ENCODE results near the gene MED29. TPM values are rescaled to one million over a fixed set of nuclear protein-coding genes. Genes with fewer than 3 reads are reported as not detected.

The MED29 gene
- total RNA-seq, 1 experiment from 2014 or later: 739 TPM

DNA sequence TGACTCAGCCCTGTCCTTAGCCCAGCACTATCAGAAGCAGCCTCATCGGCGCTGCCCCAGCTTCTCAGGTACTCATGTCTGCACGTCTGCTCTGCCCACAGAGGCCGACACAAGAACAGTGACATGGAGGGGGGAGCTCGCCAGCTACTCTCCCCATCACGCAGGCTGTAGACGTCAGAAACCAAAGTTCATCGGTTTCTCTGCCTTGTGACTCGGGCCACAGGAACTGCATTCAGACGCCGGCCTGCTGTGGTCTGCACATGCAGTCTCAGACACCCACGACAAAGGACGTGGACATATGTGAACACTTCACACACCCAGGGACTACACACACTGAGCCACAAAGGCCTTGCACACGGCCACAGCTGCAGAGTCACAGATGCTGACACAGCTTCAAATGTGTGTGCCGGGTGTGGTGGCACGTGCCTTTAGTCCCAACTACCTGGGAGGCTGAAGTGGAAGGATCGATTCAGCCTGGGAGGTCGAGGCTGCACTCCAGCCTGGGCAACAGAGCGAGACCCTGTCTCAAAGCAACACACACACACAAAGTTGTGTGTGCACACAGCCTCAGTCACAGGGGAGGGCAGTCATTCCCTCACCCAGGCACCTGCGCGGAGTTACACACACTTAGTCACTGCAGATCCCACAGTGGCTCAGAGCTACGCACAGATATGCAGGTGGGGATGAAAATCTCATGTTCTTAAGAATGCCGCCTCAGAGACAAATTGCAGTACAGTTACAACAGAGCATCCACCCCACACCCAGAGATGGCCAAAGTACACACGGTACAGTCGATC, 10.6 kb downstream of the MED29 start:
- Histone ChIP-seq H3K4me3 (ENCODE audit: low read depth in 2 of 2, low read length in 2 of 2) (peak overlapping the region; percentile 34 to 55; a peak in 3 of 4 replicates), H3K9me3 (ENCODE audit: control insufficient read depth, insufficient read depth, low read depth, low read length) (no peaks in the 10 kb centered on the region), H3K36me3 (ENCODE audit: control insufficient read depth, insufficient read depth, low read length) (no peaks in the 10 kb centered on the region), H3K27ac (ENCODE audit: low read length) (peak overlapping the region; percentile 90), H3K27me3 (ENCODE audit: control insufficient read depth, insufficient read depth, low read length) (no peaks in the 10 kb centered on the region), H3K4me1 (ENCODE audit: control insufficient read depth, insufficient read depth, low read length) (peaks cover 89% of the 10 kb centered on the region)
- TF ChIP-seq SIN3A (IDR thresholded peaks at IDR 0.05; ENCODE audit: borderline replicate concordance, insufficient read depth, low read depth, low read length) (no peak), TCF7L2 (IDR thresholded peaks at IDR 0.05; ENCODE audit: low read depth, low read length) (no peak), POLR2AphosphoS5 (IDR thresholded peaks at IDR 0.05; ENCODE audit: low read depth, low read length) (no peak)
- TF ChIP-seq, protein P1, sequence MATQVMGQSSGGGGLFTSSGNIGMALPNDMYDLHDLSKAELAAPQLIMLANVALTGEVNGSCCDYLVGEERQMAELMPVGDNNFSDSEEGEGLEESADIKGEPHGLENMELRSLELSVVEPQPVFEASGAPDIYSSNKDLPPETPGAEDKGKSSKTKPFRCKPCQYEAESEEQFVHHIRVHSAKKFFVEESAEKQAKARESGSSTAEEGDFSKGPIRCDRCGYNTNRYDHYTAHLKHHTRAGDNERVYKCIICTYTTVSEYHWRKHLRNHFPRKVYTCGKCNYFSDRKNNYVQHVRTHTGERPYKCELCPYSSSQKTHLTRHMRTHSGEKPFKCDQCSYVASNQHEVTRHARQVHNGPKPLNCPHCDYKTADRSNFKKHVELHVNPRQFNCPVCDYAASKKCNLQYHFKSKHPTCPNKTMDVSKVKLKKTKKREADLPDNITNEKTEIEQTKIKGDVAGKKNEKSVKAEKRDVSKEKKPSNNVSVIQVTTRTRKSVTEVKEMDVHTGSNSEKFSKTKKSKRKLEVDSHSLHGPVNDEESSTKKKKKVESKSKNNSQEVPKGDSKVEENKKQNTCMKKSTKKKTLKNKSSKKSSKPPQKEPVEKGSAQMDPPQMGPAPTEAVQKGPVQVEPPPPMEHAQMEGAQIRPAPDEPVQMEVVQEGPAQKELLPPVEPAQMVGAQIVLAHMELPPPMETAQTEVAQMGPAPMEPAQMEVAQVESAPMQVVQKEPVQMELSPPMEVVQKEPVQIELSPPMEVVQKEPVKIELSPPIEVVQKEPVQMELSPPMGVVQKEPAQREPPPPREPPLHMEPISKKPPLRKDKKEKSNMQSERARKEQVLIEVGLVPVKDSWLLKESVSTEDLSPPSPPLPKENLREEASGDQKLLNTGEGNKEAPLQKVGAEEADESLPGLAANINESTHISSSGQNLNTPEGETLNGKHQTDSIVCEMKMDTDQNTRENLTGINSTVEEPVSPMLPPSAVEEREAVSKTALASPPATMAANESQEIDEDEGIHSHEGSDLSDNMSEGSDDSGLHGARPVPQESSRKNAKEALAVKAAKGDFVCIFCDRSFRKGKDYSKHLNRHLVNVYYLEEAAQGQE (IDR thresholded peaks at IDR 0.05; ENCODE audit: insufficient read depth in 1 of 2, low read depth in 2 of 2, low read length in 1 of 2): no peak
- ATAC-seq (peak; percentile 13), DNase-seq (ENCODE audit: low read depth, low spot score) (peak; percentile 91)
- no TSS peak for BruUV-seq (replicated peaks)
- intact Hi-C loops (cut with micrococcal nuclease; ENCODE audit: unreplicated experiment): no loop called here
- POLR2A ChIA-PET: interaction anchor here (0.5 to 15.7 kb wide), 22 partner anchors 7 to 762 kb away, joined by 3 to 524 read pairs (median 4); partner anchors contain the start of genes IFNL1, MED29, PAF1 and PLEKHG2
- in situ Hi-C loops (cut with HindIII; ENCODE audit: low pct_unique_long_range_greater_than_20kb, low sequenced_read_pairs): no loop called here
- CTCF ChIA-PET: interaction anchor here (0.6 to 7.4 kb wide), 14 partner anchors 10 to 753 kb away, joined by 3 to 280 read pairs (median 7); partner anchors contain the start of genes MED29, PAF1, PLEKHG2 and RPS16

DNA sequence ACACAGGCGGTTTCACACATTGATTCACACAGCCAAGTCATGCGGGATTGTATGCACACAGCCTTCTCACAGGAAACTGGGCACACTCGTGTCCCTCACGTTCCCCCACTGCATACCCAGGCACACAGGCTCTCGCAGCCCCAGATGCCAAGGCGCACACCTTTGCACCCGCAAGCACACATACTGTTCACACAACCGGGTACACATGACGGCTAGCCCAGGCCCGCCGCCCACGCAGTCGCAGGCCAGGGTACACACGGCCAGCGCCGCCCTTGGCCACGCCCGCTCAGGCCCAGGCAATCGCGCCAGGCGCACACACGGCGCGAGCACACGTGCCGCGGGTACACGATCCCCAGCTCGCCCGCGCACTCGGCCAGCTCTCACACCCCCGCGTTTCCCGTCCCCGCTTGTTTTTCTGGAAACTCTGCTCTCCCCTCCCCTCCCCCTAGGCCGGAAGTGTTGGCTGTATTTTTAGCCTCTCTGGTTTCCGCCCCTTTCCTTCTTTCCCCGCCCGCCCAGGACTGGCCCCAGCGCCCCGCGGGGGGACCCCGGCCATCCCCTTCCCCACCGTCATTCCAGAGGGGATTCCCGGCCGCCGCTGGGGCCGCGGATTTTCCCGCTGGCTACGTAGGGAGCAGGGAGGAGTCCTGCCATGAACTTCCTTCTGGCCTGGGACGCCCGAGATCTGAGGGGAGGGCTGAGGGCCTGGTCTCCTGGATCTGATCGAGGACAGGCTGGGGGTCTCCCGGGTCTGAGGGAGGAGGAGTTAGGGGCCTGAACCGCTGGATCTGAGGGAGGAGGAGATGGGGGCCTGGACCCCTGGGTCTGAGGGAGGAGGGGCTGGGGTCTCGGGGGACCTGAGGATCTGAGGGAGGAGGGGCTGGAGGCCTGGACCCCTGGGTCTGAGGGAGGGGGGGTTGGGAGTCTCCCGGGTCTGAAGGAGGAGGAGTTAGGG, 11.4 kb downstream of the MED29 start:
- peak overlapping the region; percentile 34 to 55 for H3K4me3 ChIP-seq (ENCODE audit: low read depth in 2 of 2, low read length in 2 of 2)
- ChIA-PET CTCF (interaction anchor here (0.6 to 7.4 kb wide), 12 partner anchors 9 to 802 kb away, joined by 3 to 280 read pairs (median 7); partner anchors contain the start of genes PLEKHG2, RPS16 and SAMD4B), POLR2A (interaction anchor here (0.5 to 15.7 kb wide), 23 partner anchors 9 to 130 kb away, joined by 3 to 524 read pairs (median 6); partner anchors contain the start of genes EID2B, MED29, PAF1 and PLEKHG2)
- no peaks in the 10 kb centered on the region for H3K27me3 ChIP-seq (ENCODE audit: control insufficient read depth, insufficient read depth, low read length)
- intact Hi-C loops (cut with micrococcal nuclease; ENCODE audit: unreplicated experiment): no loop called here
- BruUV-seq (replicated peaks): TSS peak; percentile 53
- H3K27ac ChIP-seq (ENCODE audit: low read length): peak overlapping the region; percentile 90
- H3K4me1 ChIP-seq (ENCODE audit: control insufficient read depth, insufficient read depth, low read length): peaks cover 81% of the 10 kb centered on the region
- no peaks in the 10 kb centered on the region for H3K36me3 ChIP-seq (ENCODE audit: control insufficient read depth, insufficient read depth, low read length)
- peak; percentile 39 for ATAC-seq
- DNase-seq (ENCODE audit: low read depth, low spot score): peak; percentile 100
- H3K9me3 ChIP-seq (ENCODE audit: control insufficient read depth, insufficient read depth, low read depth, low read length): no peaks in the 10 kb centered on the region
- TF ChIP-seq, protein P2, sequence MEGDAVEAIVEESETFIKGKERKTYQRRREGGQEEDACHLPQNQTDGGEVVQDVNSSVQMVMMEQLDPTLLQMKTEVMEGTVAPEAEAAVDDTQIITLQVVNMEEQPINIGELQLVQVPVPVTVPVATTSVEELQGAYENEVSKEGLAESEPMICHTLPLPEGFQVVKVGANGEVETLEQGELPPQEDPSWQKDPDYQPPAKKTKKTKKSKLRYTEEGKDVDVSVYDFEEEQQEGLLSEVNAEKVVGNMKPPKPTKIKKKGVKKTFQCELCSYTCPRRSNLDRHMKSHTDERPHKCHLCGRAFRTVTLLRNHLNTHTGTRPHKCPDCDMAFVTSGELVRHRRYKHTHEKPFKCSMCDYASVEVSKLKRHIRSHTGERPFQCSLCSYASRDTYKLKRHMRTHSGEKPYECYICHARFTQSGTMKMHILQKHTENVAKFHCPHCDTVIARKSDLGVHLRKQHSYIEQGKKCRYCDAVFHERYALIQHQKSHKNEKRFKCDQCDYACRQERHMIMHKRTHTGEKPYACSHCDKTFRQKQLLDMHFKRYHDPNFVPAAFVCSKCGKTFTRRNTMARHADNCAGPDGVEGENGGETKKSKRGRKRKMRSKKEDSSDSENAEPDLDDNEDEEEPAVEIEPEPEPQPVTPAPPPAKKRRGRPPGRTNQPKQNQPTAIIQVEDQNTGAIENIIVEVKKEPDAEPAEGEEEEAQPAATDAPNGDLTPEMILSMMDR (IDR thresholded peaks at IDR 0.05): no peak
- TF ChIP-seq POLR2AphosphoS5 (IDR thresholded peaks at IDR 0.05; ENCODE audit: low read depth, low read length) (no peak), SIN3A (IDR thresholded peaks at IDR 0.05; ENCODE audit: borderline replicate concordance, insufficient read depth, low read depth, low read length) (no peak), TCF7L2 (IDR thresholded peaks at IDR 0.05; ENCODE audit: low read depth, low read length) (no peak)
- TF ChIP-seq, protein P1 (IDR thresholded peaks at IDR 0.05; ENCODE audit: insufficient read depth in 1 of 2, low read depth in 2 of 2, low read length in 1 of 2): no peak
- in situ Hi-C loops (cut with HindIII; ENCODE audit: low pct_unique_long_range_greater_than_20kb, low sequenced_read_pairs): no loop called here
